Esophagus squamous epithelium (tissue), 5 donors: Measurements from ENCODE around the gene CDH8. TPM values are rescaled to one million over a fixed set of nuclear protein-coding genes. Genes with fewer than 3 reads are reported as not detected.

Experiments used
- DNase-seq: peaks from one replicate; lab custom pipeline; 2025; lab: John Stamatoyannopoulos, UW
- H3K27ac ChIP-seq, 4 donors: fragments of 200-600 bp; sonication (generic); one replicate each; pipeline ENCODE4 v1.5.1; 2016 to 2019; ENCODE audit warnings: mild to moderate bottlenecking in 1 of 4
- H3K27me3 ChIP-seq, 4 donors: fragments of 200-600 bp; sonication (generic); 1 replicate in 3 of 4; 2 replicates in 1 of 4; pipeline versions ENCODE4 v1.5.1 to v1.6.0; 2017 to 2021; ENCODE audit warnings: antibody characterized with exemption in 1 of 4
- H3K36me3 ChIP-seq, 3 donors: fragments of 200-600 bp; sonication (generic); one replicate each; pipeline ENCODE4 v1.5.1; 2016 to 2019
- H3K4me1 ChIP-seq, 3 donors: fragments of 200-600 bp; sonication (generic); one replicate each; pipeline ENCODE4 v1.5.1; 2017 to 2019
- H3K4me3 ChIP-seq, 4 donors: fragments of 200-600 bp; sonication (generic); 1 replicate in 3 of 4; 2 replicates in 1 of 4; pipeline ENCODE4 v1.5.1; 2016 to 2019; ENCODE audit warnings: mild to moderate bottlenecking in 2 of 4, moderate library complexity in 1 of 4
- H3K9me3 ChIP-seq, 3 donors: fragments of 200-600 bp; sonication (generic); one replicate each; pipeline ENCODE4 v1.5.1; 2016 to 2019
- CTCF ChIP-seq, 6 experiments: fragments of 450-650 bp in 4 of 6; fragments of 200-600 bp in 2 of 6; sonication (generic) in 2 of 6; IDR thresholded peaks; one replicate each; pipeline ENCODE4 v1.5.1; 2016 to 2019; ENCODE audit warnings: antibody characterized with exemption in 6 of 6, mild to moderate bottlenecking in 4 of 6, moderate library complexity in 4 of 6
- POLR2A ChIP-seq, 4 donors: fragments of 450-650 bp; IDR thresholded peaks; one replicate each; pipeline ENCODE4 v1.6.1; 2017; ENCODE audit warnings: antibody characterized with exemption in 4 of 4, mild to moderate bottlenecking in 4 of 4, moderate library complexity in 3 of 4
- WGBS, 2 donors: methylation state at CpG; one replicate each; pipeline ENCODE4 v1.1.5; 2018; 5-methylcytosine and 5-hydroxymethylcytosine counted together
- intact Hi-C: fragments of 100-400 bp; cut with DNase I; formaldehyde crosslinking; loops from one replicate; pipeline ENCODE4 v1.15.0; 2022
- total RNA-seq, 4 donors: library from RNA; depleted of rRNA; stranded (reverse); fragments of >200 nt; gene quantifications; one replicate each; pipeline ENCODE4 v1.1.0, GENCODE V29; 2016
- donor health status: DM: yes; HTN: yes; CAD: no.

The CDH8 gene
- total RNA-seq, 4 donors from 2014 or later: 0.27 to 1.8 (median 0.81) TPM

GRCh38 chr16:61915569-61915968, 120.7 kb downstream of the CDH8 start:
- no peak for DNase-seq
- no peak for TF ChIP-seq POLR2A (IDR thresholded peaks at IDR 0.05)
- no peak for TF ChIP-seq CTCF (IDR thresholded peaks at IDR 0.05)
- 88 to 90% methylated on average over 3 of the region's 3 CpGs for WGBS, 2 donors
- Histone ChIP-seq H3K4me1 (no peaks in the 10 kb centered on the region), H3K9me3 (no peaks in the 10 kb centered on the region), H3K36me3 (no peaks in the 10 kb centered on the region), H3K27ac (no peak overlapping the region), H3K27me3 (no peaks in the 10 kb centered on the region), H3K4me3 (no peak overlapping the region)
- intact Hi-C loops: no loop called here

GRCh38 chr16:61909074-61909473, 127.2 kb downstream of the CDH8 start:
- TF ChIP-seq POLR2A (IDR thresholded peaks at IDR 0.05): no peak
- no peak for TF ChIP-seq CTCF (IDR thresholded peaks at IDR 0.05)
- H3K4me3 ChIP-seq: no peak overlapping the region
- H3K9me3 ChIP-seq: no peaks in the 10 kb centered on the region
- H3K27ac ChIP-seq: no peak overlapping the region
- no peaks in the 10 kb centered on the region for H3K27me3 ChIP-seq
- intact Hi-C loops: no loop called here
- no peak for DNase-seq
- WGBS, 2 donors: 51 to 65% methylated on average over 3 of the region's 3 CpGs
- no peaks in the 10 kb centered on the region for H3K36me3 ChIP-seq
- H3K4me1 ChIP-seq: no peaks in the 10 kb centered on the region

- intact Hi-C loops: no loop called here
- Histone ChIP-seq H3K9me3 (no peaks in the 10 kb centered on the region), H3K27ac (no peak overlapping the region), H3K27me3 (no peaks in the 10 kb centered on the region), H3K36me3 (no peaks in the 10 kb centered on the region), H3K4me1 (no peaks in the 10 kb centered on the region), H3K4me3 (no peak overlapping the region)
- DNase-seq: no peak
- TF ChIP-seq CTCF (IDR thresholded peaks at IDR 0.05) (no peak), POLR2A (IDR thresholded peaks at IDR 0.05) (no peak)
- WGBS, 2 donors: 75 to 94% methylated on average over 1 of the region's 1 CpG
Measured at GRCh38 chr16:61908426-61908825, 127.8 kb downstream of the CDH8 start.

GRCh38 chr16:61901689-61902088, 134.5 kb downstream of the CDH8 start:
- no peak for DNase-seq
- intact Hi-C loops: no loop called here
- WGBS, 2 donors: 73 to 74% methylated on average over 1 of the region's 1 CpG
- H3K36me3 ChIP-seq: no peaks in the 10 kb centered on the region
- no peaks in the 10 kb centered on the region for H3K4me1 ChIP-seq
- H3K27ac ChIP-seq: no peak overlapping the region
- H3K9me3 ChIP-seq: no peaks in the 10 kb centered on the region
- no peak for TF ChIP-seq CTCF (IDR thresholded peaks at IDR 0.05)
- no peak for TF ChIP-seq POLR2A (IDR thresholded peaks at IDR 0.05)
- H3K27me3 ChIP-seq: no peaks in the 10 kb centered on the region
- H3K4me3 ChIP-seq: no peak overlapping the region

GRCh38 chr16:61900482-61900881, 135.8 kb downstream of the CDH8 start:
- Histone ChIP-seq H3K27ac (no peak overlapping the region), H3K27me3 (no peaks in the 10 kb centered on the region), H3K9me3 (no peaks in the 10 kb centered on the region), H3K36me3 (no peaks in the 10 kb centered on the region), H3K4me3 (no peak overlapping the region), H3K4me1 (no peaks in the 10 kb centered on the region)
- WGBS, 2 donors: 36 to 55% methylated on average over 1 of the region's 1 CpG
- intact Hi-C loops: no loop called here
- TF ChIP-seq POLR2A (IDR thresholded peaks at IDR 0.05): no peak
- no peak for TF ChIP-seq CTCF (IDR thresholded peaks at IDR 0.05)
- DNase-seq: no peak
